ENCODE data around the gene PTPRR.
"Not testable (repeated sequence)": the region's sequence is repeated elsewhere in the genome, so short reads cannot be mapped to it uniquely, and the experiment has no call there.

Gene PTPRR

DNA sequence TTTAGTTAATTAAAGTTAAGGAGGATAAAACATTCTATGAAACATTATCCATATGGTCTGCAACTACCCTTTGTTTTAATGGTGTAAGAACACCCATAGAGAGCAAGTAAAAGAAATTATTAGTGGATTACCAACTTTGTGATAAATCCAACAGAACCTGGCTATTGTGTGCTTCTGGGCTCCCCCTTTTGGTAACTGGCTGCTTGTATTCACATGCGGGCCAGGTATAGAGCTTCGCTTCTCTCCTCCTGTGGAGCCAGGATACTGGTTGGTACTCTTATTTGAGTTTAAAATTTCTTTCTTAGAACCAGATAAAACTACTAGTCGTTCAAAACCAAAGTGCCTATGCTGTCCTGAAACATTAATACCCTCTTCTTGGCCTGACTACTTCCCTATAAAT lies 81.0 kb downstream of the PTPRR start:
- no peak for DNase-seq

DNA sequence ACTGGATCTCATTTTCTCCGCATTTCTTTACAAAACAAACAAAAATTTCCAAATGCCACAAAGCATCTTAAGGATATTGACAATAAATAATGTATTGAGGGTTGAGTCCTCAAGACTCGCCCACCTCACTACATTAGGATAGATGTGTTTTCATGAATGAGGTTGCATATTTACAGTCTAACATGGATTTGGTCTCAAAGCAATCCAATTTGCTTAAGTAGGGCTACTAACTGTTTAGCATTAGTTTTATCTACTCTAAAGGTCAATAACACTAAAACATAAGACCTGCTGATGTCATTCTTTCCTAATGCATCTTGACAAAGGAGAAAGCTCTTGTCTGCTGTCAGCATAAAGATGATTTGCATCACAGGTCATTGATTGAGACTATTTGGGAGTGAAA lies 82.4 kb downstream of the PTPRR start:
- no peak for DNase-seq

DNA sequence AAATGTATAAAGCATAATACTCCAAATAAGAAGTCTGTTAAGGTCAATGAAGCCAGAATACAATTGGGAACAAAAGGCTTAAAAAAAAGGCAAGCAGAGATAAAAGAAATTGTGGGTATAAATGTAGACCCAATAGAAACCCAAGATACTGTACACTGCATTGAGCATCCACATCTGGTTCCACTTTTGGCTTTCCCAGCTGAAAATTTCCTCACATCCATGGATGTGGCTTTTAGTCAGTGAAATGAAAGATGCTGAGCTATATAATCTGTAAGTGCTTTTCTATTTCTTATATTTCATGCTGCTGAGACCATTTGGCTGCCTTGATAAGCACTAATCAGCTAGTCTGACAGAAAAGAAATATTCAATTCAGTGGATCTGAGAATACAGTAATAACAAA lies 83.5 kb downstream of the PTPRR start:
- DNase-seq: no peak

DNA sequence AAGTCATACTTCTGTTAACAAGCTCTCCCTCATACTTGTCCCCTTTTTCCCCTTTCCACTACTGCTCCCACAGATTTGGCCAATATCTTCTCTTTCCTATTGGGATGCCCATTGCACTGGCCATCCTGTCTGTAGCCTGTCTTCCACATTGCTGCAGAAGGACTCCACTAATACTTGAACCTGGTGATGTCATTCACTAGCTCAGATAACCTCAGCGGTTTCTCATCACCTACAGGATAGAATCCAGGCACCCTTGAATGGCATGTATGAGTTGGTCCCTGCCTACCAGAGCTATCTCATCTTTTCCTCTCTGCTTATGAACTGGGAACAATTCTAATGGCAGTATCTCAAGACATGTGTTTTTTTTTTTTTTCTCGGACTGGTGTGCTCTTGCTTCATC lies 84.6 kb downstream of the PTPRR start:
- DNase-seq: no peak

DNA sequence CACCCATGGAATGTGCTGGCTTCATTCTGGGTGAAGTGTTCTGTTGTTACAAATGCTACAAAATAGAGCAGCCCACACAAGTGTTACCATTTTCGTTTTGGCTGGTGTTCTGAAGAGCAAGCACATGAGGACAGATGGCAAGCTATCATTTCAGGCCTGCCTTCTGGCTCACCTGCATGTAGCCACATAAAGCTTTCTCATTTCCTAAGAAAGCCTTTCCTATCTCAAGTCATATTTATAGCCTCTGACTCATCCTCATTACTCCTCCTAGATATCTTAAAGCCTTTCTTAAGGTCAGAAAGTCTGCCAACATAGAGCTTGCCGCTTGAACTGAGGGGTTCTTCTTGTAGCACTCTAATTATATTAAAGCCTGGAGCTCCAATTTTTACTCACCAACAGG lies 89.0 kb downstream of the PTPRR start:
- DNase-seq: no peak

DNA sequence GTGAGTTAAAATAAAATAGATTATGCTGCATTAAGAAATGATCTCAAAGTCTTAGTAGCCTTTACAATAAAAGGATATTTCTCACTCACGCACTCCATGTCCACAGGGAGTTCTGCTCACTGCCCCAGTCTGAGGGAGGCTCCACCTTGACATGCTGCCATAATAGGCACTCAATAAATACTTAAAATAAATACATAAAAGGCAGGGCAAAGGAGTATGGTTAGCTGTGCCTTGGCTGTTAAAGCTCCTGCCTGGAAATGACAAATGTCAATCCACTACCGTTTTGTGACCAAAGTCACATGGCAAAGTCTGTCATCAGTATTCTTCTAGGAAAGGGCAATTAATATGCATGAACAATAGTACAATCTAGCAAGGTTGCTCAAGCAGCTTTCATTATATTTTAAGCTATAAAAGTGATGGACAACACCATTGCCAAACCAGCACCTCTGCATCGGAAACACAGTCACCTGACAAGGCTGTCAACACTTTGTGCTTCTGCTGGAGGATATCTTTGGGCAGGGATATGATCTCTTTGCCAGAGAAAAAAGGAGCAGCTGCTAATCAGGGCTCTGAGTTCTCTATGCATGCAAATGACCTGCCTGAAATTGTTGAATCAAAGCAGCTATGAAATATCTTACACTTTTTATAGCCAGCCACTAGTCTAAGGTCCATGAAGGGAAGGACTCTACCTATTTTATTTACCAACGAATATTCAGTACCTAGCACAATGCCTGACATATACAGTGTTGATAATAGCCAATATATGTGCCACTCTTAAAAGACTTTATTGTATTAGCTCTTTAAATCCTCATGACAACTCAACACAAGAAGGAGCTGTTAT lies 90.1 kb downstream of the PTPRR start:
- DNase-seq: no peak

DNA sequence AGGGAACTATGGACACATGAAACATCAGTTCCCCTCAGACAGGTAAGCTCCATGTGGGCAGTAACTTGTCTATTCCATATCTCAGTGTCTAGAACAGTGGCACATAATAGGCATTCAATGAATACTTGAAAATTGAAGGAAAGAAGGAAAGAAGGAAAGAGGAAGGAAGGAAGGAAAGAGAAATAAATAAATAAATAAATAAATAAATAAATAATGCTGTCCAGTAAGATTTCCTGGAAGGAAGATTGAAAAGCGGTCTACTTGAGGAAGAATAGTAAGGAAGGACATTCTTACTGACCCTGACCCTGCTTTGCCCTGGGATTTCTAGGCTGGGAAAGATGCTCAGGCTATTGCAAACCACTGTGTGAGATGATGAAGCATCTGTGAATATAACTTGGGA lies 91.5 kb downstream of the PTPRR start:
- DNase-seq: no peak

DNA sequence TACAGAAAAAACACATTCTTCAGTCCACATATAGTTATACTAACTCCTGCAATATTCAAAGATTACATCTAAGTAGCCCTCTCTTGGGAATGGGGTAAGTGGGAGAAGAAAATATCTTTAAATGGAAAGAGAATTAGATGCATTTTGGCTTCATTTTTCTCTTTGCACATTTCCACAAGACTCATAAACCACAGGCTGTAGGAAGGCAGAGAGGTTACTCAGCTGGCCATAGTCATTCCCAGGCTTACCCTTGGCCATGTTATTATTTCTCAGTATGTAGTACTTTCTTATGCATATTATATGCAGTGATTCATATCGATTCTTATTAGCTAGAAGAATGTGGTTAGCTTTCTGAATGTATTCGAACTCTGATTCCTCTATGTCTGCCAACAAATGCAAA lies 92.2 kb downstream of the PTPRR start:
- no peak for DNase-seq

DNA sequence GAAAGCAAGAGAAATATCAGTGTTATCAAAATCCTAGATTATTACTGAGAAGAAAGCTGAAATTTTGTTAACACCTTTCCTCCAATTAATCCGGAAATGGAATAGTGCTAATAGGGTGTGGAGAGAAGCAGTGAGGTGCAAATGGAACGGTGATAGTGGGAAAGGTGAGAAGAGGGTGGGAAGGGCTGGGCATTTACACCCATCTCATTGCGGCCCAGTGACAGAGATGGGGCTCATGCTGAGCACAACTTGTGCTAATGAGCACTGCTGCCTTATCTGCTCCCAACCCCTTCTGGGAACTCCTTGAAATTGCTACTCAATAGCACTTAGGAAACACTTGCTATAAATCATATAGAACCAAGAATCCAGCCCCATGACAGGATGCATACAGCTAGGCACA lies 94.4 kb downstream of the PTPRR start:
- no peak for DNase-seq

DNA sequence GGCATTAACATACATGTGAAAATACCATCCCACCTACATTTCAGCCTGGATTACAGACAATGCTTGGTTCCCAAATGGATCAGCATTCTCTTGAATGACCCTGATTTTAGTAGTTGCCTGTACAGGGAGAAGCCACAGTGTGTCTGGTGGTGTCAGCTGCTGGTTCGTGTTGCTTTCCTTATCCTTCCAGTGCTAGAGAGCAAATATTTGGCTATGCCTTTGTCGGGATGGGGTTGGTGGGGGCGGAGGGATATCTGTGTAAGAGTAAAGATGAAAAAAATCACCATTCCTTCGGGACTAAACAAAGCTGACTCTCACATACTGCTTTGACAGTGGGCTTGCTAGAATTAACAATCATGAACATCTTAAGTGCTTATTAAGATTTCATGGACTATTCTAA lies 96.0 kb downstream of the PTPRR start:
- no peak for DNase-seq

DNA sequence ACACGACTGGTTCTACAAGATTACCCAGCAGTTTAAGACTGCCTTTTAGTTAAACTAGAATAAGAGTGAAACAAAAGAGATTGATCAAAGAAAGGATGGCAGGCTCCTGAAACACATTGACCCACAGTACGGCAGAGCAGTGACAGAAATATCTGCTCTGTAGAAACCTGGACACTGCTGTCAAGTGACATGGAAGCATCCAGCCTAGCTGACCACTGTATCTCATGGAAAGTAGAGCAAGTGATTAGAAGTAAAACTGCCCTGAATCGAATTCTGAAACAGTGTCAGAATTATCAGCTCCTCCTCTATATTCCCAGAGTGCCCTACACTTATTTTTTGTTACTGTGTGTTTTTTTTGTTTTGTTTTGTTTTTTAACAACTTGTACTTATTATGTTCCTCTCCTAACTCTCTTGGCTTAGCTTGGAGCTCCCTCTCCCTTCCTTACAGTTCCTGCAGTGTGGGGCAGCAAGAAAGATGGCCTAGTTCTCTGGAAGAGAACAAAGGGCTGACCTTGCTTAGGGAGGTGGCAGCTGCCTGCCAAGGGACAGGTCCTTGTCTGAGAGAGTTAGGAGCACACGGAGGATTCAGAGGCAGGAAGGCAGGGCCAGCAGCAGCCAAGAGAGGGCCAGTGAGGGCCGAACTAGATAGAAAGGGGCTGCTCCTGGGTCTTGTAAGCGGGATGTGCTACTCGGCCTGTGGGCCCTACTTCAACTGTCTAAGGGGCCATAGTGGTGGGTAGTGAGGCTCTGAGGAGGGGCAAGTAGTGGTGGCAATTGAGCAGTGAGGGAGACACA lies 97.2 kb downstream of the PTPRR start:
- no peak for DNase-seq

DNA sequence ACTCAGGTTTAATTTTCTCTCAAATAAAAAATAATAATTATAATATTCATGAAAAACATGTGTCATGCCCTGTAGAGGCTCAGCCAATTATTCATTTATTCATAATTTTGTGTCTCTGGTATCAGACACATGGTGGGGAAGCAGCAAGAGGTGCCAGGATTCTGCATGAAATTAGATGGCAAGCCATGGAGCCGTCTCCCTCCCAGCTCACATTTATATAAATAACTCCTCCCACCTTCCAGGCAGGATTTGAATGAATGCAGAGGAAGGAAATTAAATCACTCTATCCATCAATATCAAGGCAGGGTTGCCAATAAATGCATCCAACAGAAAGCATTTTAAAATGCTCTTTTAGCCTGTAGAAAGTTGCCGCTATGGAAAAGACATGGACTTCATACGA lies 98.1 kb downstream of the PTPRR start:
- DNase-seq: no peak

DNA sequence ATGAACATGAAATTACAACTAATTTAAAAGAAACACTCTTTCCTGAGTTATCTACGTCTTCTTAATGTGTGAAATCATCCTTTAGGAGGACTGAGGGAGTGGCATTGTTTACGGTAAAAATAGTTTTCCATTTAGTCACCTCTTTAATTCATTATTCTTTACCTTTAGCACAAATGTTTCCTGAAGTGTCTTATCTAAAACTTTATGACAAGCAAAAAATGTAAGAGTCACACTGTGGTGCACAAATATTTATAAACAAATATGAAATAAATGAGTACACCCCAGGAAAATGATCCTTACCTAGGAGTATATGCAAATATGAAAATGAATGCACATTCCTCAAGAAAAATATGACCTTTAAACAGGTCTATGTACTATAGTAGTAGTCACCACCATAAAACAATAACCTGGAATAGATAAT lies 104.6 kb downstream of the PTPRR start:
- DNase-seq: no peak

DNA sequence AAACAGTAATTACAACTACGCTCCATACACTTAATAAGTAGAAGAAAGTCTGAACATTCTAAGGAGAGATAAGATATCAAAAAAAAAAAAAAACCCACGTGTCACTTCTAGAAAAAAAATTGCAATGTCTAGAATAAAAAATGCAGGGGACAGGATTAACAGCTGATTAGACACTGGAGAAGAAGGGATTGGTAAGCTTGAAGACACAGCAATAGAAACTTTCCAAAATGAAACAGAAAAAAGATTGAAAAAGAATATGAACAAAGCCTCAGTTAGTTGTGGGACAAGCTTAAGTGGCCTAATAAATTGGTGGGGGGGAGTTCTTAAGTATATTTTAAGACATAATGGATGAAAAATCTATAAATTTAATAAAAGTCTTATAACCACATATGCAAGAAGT lies 105.5 kb downstream of the PTPRR start:
- no peak for DNase-seq

DNA sequence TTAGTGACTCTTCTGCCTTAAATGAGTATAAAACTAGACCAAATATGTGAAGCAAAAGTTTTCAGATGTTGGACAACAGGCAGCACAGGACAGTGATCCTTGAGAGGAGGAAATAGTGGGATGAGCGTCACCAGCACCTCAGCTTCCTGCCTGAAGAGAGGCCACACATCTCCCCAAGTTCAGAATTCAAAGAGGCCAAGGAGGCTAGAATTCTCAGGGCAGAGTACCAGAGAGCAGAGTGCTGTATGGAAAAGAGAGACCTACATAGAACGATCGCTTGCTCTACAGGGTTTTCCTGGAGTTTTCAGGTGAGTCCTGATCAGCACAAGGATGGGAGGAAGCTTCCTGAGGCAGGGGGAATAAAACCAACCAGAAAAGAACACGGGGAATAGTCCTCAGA lies 107.0 kb downstream of the PTPRR start:
- no peak for DNase-seq

DNA sequence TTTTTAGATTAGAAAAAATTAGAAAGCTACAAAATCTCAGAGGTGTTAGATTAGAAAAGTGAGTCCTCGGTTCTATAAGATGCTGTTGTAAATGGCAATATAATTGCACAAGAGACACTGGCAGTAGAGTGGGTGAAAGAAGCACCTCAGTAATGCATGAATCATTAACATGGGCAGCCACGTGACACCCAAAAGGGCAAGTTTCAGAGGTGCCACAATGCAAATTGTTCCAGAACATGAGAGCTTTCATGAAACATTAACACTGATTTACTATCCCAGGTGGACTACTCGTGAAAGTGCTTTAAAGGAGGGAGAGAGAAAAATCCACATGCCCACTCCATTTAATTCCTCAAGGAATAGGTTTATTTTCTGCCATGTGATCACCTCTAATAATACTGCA lies 108.4 kb downstream of the PTPRR start:
- DNase-seq: no peak

DNA sequence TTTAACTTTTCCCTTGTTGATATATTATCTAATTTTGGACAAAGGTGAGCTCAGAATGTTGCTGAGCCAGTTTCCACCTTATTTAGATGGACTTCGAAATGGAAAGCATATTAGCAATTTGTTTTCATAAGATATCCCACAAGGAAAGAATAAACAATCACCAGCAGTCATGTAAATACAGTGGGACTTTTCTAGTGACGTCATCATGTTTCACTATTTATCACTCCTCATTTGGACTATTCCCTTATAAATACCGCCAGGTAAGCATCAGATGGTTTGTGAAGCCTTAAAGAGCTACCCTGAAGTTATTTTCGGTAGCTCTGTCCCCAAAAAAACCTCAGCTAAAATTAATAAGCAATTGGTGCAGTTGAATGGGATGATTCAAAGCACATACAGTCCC lies 110.7 kb downstream of the PTPRR start:
- DNase-seq: no peak

DNA sequence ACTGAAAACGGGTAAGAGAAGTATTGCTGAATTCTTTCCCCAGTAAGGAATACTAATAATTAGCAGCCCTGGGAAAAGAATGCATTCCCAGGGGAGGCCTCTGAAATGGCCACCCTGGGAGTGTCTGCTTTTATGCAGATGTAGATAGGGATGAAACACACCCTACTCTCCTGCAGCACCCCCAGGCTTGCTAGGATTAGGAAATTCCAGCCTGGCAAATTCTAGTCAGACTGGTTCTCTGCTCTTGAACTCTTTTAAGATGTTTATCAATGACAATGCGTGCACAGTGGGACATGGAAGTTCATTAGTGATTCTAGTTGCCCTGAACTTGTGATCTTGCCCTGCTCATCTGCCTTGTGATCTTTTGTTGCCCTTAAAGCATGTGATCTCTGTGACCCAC lies 112.5 kb downstream of the PTPRR start:
- not testable (repeated sequence) for DNase-seq

DNA sequence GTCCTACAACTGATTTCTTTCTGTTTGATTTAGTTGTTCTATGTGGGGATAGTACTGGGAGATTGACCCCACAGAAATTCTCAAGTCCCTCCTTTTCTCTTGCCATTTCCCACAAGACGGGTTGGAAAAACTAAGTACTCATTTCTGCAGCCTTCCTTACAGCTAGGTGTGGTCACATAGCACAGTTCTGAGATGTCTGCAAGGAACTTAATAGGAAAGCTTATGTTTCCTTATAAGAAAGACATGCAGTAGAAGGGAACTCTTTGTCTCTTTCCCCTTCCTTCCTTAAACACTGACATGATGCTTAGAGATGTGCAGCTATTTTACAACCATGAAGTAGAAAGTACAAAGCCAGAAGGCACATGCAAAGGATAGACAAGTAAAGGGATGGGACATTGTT lies 113.7 kb downstream of the PTPRR start:
- no peak for DNase-seq

DNA sequence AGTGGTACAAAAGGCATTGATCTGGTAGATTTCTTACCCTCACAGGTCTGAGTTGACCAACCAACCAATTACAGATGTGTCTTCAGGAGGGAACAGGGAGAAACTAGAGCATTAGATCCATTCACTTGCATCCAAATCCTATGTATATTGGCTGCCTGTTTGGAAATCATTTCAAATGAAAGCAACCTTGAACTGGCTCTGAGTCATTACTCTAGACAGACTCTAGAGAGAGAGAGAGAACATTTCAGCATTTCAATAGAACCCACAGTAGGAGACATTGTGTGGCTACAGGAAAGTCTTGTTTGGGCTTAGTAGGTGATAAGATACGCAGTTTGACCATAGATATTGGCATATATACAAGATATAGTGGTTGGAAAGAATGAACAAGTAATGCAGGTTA lies 114.5 kb downstream of the PTPRR start:
- no peak for DNase-seq

DNA sequence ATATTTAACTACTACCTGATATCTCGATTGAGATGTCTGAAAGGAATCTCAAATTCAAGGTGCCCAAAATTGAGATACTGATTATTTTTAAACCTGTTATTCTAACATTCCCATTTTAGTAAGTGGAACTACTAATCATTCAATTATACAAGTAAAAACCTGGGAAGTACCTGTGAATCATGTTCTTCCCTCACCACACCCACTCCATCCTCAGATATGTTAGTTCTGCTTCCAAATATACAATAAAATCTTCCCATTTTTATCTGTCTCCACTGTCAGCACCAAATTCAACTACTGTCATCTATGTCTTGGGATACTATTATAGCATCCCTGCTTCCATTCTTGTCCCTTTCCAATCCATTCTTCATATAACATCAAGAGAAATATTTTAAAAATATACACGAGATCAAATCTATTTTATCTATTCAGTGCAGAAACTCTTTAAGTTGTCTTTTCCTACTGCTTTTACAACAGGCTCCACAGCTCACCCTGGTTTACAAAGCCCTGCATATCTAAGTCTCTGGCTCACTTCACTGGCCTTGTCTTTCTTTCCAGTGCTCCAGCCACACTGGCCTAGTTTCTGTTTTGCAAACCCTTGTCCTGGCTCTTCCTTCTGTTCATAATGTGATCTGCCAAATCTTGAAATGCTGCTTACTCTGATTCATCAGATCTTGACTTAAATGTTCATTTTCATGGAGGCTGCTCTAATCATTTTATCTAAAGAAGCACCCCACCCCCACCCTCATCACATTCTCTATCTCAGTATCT lies 122.3 kb downstream of the PTPRR start:
- no peak for DNase-seq

DNA sequence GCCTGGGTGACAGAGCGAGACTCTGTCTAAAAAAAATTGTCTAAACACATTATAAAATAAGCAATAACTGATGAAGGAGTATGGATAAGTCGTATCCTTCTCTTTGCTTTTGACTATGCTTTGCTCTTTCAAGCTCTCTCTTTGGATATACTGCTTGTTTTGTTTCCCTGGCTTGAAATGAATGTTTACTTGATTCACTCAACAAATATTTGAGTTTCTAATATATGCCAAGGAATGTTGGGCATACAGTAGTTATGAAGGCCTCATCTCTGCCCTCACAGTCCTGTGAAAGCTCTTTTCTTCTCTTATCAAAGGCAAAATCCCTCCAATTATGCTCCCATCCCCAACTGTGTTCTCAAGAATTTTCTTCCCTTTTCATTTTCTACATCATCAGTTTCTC lies 123.5 kb downstream of the PTPRR start:
- no peak for DNase-seq

DNA sequence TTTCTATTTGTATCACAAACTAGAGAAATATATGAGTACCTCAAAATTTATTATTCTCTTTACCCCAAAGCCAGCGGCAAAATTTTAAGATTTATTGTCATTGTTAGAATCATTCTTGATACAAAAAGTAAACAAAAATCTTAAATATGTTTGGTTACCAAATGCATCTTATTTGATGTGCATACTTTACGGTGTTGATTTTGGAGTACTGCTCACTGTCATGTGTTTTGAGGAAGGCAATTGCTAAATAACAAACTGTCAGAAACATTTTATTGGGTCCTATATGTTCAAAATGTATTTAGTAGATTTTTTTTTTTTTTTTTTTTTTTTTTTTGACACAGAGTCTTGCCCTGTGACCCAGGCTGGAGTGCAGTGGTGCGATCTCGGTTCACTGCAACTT lies 124.9 kb downstream of the PTPRR start:
- no peak for DNase-seq

DNA sequence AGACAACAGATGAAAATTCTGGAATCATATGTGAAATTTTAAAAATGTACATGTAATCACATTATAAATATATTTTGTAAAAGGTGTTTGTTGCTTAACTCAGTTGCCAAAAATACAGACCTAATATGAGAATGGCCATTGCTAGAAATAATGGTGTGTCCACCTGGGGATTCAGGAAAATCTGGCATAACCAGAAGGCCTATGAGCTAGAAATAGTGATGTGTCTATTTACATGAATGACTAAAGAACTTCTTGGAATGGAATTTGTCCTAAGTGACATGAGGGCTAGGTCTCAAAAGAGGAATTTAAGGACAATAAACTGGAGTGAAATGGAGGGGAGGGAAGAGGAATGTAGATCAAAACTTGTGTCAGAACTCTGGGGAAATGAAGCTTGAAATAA lies 126.4 kb downstream of the PTPRR start:
- no peak for DNase-seq
